T-helper 1 cell treated with Interleukin-12 subunit alpha and Interleukin-12 subunit beta and Interleukin-4 antibody, amounts not matched to agents 30 μg/mL and 1 μg/mL, for 36 hours (primary cell): ENCODE measurements around the gene PDIA6.

Source experiments
- H3K27ac Mint-ChIP-seq: one replicate; pipeline ENCODE4 v1.8.0; 2021; ENCODE audit warnings: mild to moderate bottlenecking, mixed read lengths
- H3K27me3 Mint-ChIP-seq: one replicate; pipeline ENCODE4 v1.8.0; 2021; ENCODE audit warnings: low read depth, mixed read lengths
- H3K36me3 Mint-ChIP-seq: one replicate; pipeline ENCODE4 v1.8.0; 2021; ENCODE audit warnings: low read depth, mixed read lengths
- H3K4me1 Mint-ChIP-seq: one replicate; pipeline ENCODE4 v1.8.0; 2021; ENCODE audit warnings: low read depth, mixed read lengths
- H3K4me3 Mint-ChIP-seq: one replicate; pipeline ENCODE4 v1.8.0; 2021; ENCODE audit warnings: mild to moderate bottlenecking, moderate library complexity, mixed read lengths
- H3K9me3 Mint-ChIP-seq: one replicate; pipeline ENCODE4 v1.8.0; 2021; ENCODE audit warnings: mixed read lengths

Gene PDIA6

DNA sequence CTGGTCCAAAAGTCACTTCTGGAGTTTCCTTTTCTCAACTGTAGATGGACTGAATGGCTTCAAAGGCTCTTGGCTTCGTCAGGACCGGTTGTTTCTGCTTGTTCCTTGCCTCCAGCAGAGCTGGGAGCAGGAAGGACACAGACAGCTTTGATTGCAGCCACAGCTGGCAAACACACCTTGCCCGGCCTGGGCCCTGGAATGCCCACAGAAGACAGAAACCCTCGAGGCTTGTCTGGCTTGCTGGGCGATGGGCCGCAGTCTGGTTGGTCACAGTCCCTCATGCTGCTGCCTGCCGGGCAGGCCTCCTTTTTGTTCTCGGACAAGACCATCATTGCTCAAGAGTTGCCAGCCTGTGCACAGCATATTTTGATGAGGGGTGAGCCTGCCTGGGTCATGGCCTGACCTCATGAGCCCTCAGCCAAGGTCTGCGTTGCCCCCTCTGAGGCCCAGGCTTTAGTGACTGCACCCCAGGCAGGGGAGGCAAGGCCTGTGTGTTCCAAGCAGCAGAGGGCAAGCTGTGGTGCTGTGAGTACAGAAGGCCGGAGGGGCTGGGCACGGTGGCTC is 53.4 kb downstream of the PDIA6 start:
- H3K27ac Mint-ChIP-seq, result no peak overlapping the region
- no peaks in the 10 kb centered on the region for H3K36me3 Mint-ChIP-seq
- no peaks in the 10 kb centered on the region for H3K27me3 Mint-ChIP-seq
- H3K4me1 Mint-ChIP-seq, result no peaks in the 10 kb centered on the region
- H3K4me3 Mint-ChIP-seq, result no peak overlapping the region
- no peaks in the 10 kb centered on the region for H3K9me3 Mint-ChIP-seq

DNA sequence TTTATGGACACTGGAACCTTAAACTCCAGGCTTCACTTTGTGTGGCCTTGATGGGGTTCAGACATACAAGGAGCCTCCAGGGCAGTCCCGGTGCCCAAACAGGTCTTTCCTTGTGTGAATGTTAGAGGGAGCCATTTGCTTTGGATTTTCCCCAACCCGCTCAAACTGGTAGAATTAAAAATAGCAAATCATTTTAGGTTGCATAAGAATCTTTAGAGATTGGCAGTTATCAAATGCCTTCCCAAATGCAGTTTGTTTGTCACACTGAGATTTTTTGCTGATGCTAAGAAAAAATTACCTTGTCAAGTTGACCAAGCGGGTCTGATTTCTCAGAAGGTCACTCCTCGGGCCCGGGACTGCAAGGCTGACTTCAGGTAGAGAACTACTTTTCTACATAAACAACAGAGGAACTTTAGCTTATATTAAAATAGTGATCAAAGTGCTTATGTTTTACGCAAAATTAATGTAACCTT is 54.7 kb downstream of the PDIA6 start:
- Mint-ChIP-seq H3K4me1 (no peaks in the 10 kb centered on the region), H3K4me3 (no peak overlapping the region), H3K27me3 (no peaks in the 10 kb centered on the region), H3K36me3 (no peaks in the 10 kb centered on the region), H3K27ac (no peak overlapping the region), H3K9me3 (no peaks in the 10 kb centered on the region)

DNA sequence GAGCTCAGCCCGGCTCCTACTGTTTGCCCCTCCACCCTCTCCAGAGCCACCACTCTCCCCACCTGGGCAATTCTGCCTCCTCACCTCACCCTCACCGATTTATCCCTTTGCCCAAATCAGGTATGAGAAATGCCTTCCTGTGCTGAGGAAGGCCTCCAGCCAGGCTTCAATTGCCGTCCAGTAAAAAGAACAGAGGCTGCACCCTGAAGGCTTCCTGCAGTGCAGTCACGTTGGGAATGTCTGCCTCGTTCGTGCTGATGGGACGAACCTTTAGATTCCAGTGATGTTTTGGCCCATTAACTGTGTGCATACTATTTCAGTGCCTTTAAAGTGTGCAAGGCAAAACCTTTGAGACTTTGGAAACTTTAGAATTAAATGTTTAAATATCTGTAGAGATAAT is 57.0 kb downstream of the PDIA6 start:
- Mint-ChIP-seq H3K27ac (no peak overlapping the region), H3K4me1 (no peaks in the 10 kb centered on the region), H3K27me3 (peaks cover 6% of the 10 kb centered on the region), H3K4me3 (no peak overlapping the region), H3K9me3 (no peaks in the 10 kb centered on the region), H3K36me3 (no peaks in the 10 kb centered on the region)

DNA sequence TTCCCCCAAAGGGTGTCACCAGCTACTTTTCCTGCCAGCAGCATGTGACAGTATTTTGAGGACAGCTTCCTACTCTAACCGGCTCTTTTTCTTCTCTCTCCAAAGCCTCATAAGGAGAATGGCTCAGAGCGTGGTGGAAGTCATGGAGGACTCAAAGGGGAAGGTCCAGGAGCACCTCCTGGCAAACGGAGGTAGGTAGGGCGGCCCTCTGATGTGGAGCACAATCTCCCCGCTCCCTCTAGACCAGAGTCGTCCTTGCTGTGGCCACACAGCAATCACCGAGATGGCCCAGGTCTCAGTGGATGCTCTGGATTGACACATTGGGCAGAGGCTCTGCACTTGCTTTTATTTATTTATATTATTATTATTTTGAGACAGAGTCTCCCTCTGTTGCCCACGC is 58.7 kb downstream of the PDIA6 start:
- Mint-ChIP-seq H3K9me3 (no peaks in the 10 kb centered on the region), H3K4me3 (no peak overlapping the region), H3K27ac (no peak overlapping the region), H3K27me3 (peaks cover 9% of the 10 kb centered on the region), H3K4me1 (no peaks in the 10 kb centered on the region), H3K36me3 (no peaks in the 10 kb centered on the region)

DNA sequence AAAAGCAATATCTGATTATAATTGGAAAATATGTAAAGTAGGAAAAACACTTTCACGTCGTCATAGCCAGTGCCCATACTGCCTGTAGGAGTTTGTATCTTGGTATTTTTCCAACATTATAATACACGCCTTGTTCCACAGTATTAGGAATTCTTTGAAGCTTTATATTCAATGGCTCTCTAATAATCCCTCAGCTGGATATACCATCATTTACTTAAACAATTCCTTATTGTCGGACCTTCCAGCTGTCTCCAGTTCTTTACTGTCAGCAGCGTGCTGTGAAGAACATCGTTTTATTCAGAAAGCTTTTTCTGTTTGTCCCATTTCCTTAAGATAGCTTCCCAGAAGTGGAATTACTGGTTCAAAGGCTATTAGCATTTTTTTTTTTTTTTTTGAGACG is 59.4 kb downstream of the PDIA6 start:
- Mint-ChIP-seq H3K4me3 (no peak overlapping the region), H3K4me1 (no peaks in the 10 kb centered on the region), H3K27me3 (peaks cover 9% of the 10 kb centered on the region), H3K9me3 (no peaks in the 10 kb centered on the region), H3K36me3 (no peaks in the 10 kb centered on the region), H3K27ac (no peak overlapping the region)

DNA sequence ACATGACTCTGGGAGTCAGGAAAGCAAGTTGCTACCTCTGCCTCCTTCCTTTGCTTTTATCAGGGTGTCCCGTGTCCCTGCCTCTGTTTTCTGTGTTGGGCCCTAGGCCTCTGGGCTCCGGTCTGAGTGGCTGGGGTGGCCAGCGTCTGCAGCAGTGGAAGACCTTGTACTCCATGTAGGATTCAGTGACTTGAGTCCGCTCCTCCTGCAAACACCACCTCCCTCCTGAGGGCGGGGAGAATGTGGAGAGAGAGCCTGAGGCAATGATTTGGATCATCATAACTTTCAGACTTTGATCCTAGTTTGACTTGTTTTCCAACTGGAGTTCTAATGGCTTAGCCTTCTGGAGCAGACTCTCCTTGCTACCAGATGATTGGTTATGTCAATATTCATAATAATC is 60.3 kb downstream of the PDIA6 start:
- Mint-ChIP-seq H3K27ac (no peak overlapping the region), H3K9me3 (no peaks in the 10 kb centered on the region), H3K4me1 (no peaks in the 10 kb centered on the region), H3K36me3 (no peaks in the 10 kb centered on the region), H3K4me3 (no peak overlapping the region), H3K27me3 (peaks cover 12% of the 10 kb centered on the region)

DNA sequence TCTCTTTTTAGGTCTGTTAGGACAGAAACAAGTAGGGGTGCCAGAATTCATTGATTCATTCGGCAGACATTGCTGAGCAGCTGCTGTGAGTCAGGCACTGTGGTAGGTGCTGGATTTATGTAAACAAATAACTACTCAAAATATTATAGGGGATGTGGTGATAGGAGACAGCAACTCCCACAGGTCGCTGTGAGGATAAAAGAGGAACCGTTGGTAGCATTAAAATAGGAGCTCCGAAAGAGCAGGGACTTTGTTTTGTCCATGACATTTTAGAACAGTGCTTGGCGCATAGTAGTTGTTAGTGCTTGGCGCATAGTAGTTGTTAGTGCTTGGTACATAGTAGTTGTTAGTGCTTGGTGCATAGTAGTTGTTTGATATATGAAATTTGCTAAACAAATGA is 62.0 kb downstream of the PDIA6 start:
- no peaks in the 10 kb centered on the region for H3K9me3 Mint-ChIP-seq
- peaks cover 13% of the 10 kb centered on the region for H3K27me3 Mint-ChIP-seq
- no peak overlapping the region for H3K27ac Mint-ChIP-seq
- no peak overlapping the region for H3K4me3 Mint-ChIP-seq
- peaks cover 2% of the 10 kb centered on the region for H3K4me1 Mint-ChIP-seq
- H3K36me3 Mint-ChIP-seq, result no peaks in the 10 kb centered on the region

DNA sequence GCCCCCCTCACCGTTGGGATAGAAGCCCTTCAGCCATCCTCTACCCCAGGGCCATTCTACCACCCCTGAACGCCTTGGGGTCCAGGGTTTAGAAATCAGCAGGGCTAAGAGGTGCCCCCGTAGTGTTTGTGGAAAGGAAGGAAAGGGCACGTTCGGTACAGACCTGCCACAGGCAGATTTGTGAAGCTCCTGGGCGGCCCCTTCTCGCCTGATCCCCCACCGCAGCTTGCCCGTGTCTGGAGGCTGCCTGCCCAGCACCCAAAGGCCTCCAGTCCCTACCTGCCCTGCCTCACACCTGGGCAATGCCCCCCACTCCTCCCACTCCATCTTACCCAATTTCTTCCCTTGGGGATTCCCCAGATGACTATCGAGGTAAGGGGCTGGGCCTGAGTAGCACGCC is 69.9 kb downstream of the PDIA6 start:
- H3K9me3 Mint-ChIP-seq, result no peaks in the 10 kb centered on the region
- peaks cover 4% of the 10 kb centered on the region for H3K27me3 Mint-ChIP-seq
- H3K27ac Mint-ChIP-seq, result no peak overlapping the region
- no peak overlapping the region for H3K4me3 Mint-ChIP-seq
- H3K4me1 Mint-ChIP-seq, result peaks cover 4% of the 10 kb centered on the region
- no peaks in the 10 kb centered on the region for H3K36me3 Mint-ChIP-seq

DNA sequence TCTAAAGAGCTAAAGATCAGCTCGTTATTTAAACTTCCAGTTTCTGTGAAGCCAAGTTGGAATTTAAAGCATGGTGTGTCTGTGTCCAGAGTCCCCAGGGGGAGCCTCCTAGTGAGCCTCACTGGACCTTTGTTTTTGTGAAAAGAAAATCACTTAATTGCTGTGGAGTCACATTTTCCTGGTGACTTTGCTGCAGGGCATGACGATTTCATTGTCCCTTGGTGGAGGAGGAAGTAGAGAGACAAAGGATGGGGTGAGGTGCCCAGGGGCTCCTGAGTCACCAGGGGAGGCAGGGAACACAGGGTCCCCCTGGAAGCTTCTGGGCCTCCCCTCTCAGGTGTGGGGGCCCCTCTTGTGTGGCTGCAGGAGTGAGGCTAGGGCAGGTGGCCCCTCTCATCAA is 71.4 kb downstream of the PDIA6 start:
- Mint-ChIP-seq H3K4me1 (peaks cover 4% of the 10 kb centered on the region), H3K27ac (no peak overlapping the region), H3K27me3 (peaks cover 5% of the 10 kb centered on the region), H3K9me3 (no peaks in the 10 kb centered on the region), H3K36me3 (no peaks in the 10 kb centered on the region), H3K4me3 (no peak overlapping the region)

DNA sequence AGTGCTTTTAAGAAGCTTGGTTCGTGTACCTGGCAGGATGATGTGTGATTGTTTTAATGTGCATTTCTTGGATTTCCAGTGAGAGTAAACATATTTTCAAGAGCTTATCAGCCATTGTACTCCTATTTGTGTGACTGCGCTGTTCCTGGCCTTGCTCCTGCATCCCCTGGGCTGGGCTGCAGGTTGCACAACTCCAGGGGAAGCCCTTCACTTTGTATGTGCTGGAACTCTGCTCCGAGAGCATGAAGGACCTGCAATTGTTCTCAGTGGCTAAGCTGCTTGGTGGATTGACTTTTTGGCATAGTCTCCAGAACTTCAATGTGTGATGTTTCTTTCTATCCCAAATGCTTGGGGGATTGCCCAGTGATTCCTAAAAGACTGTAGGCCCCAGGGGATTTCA is 72.4 kb downstream of the PDIA6 start:
- no peaks in the 10 kb centered on the region for H3K9me3 Mint-ChIP-seq
- H3K27ac Mint-ChIP-seq, result no peak overlapping the region
- no peaks in the 10 kb centered on the region for H3K4me1 Mint-ChIP-seq
- peaks cover 8% of the 10 kb centered on the region for H3K27me3 Mint-ChIP-seq
- H3K4me3 Mint-ChIP-seq, result no peak overlapping the region
- H3K36me3 Mint-ChIP-seq, result no peaks in the 10 kb centered on the region

DNA sequence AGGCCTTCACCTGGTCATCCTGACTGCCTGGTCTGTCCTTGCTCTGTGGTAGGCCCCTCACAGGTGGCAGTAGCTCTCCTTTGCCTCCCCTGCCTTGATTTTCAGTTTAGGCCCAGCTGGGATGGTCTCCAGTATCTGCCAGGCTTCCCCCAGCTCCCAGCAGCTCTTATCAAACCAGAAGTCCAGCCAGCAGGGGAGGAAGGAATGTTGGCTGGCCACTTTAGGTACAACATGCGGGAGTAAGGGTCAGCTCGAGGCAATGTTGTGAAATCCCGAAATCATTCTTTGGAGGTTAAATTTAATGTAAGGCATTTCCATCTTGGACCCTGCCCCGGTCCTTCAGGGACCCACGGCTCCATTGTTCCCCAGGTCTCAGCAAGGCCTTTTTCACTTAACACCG is 74.4 kb downstream of the PDIA6 start:
- Mint-ChIP-seq H3K27me3 (peaks cover 21% of the 10 kb centered on the region), H3K4me1 (no peaks in the 10 kb centered on the region), H3K9me3 (no peaks in the 10 kb centered on the region), H3K36me3 (no peaks in the 10 kb centered on the region), H3K27ac (no peak overlapping the region), H3K4me3 (no peak overlapping the region)

DNA sequence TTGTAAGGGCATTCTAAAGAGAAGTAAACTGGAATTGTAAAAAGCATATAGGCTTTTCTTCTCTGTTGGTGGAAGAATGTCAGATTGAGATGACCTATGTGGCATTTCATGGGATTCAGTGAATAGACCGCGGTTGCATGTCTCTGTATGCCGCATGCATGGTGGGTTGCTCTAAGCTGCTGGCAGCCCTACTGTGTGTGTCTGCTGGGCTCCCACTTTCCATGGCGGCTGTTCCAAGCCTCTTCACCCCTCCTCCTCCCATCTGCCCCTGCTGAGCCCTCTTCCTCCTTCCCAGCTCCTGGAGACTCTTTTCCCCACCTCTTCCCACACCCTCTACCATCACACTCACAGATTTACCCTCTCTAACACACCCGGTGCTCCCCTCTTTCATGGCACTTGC is 78.6 kb downstream of the PDIA6 start:
- no peak overlapping the region for H3K27ac Mint-ChIP-seq
- peaks cover 25% of the 10 kb centered on the region for H3K27me3 Mint-ChIP-seq
- no peaks in the 10 kb centered on the region for H3K4me1 Mint-ChIP-seq
- H3K9me3 Mint-ChIP-seq, result no peaks in the 10 kb centered on the region
- no peaks in the 10 kb centered on the region for H3K36me3 Mint-ChIP-seq
- no peak overlapping the region for H3K4me3 Mint-ChIP-seq

DNA sequence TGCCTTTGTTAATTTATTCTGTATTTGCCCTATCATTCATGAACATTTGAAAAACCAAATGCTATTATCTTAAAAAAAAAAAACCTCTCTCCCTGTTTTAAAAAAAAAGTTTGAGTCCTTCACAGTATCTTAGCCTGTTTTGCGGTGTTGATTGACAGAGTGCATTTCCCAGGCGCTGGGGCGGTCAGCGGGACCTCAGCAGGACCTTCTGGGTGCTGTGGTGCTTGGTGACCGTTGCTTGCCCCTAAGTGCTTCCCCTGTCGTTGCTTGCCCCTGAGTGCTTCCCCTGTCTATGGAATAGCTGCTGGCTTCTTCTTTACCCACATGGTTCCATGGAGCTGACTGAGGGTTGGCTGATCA is 79.0 kb downstream of the PDIA6 start:
- H3K27ac Mint-ChIP-seq, result no peak overlapping the region
- peaks cover 25% of the 10 kb centered on the region for H3K27me3 Mint-ChIP-seq
- H3K36me3 Mint-ChIP-seq, result no peaks in the 10 kb centered on the region
- H3K4me3 Mint-ChIP-seq, result no peak overlapping the region
- no peaks in the 10 kb centered on the region for H3K4me1 Mint-ChIP-seq
- no peaks in the 10 kb centered on the region for H3K9me3 Mint-ChIP-seq
